NCI-H187 (cell line): ENCODE results near the gene SH3PXD2A.
"Not testable (repeated sequence)": the region's sequence is repeated elsewhere in the genome, so short reads cannot be mapped to it uniquely, and the experiment has no call there.

Experiments
- DNase-seq, 2 experiments: peaks; one replicate each; lab custom pipeline; 2025; lab: John Stamatoyannopoulos, UW

Gene SH3PXD2A

DNA sequence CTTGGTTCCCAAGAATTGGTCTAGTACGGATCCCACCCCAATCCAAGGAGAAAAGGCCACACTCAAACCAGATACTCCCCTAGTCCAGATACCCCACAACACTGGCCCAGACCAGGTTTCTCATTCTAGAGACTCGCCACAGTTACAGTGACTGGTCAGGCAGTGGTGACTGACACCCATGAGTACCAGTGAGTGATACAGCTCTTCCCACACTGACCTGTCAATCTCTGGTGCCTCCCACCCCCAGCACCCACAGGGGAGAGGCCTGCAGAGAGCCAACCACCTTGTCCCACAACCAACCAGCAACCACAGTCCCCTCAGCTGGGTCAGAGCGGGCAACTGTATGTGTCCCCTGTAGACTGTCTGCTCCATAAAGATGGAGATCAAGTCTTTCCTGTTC, 209.1 kb downstream of the SH3PXD2A start:
- no peak for DNase-seq

DNA sequence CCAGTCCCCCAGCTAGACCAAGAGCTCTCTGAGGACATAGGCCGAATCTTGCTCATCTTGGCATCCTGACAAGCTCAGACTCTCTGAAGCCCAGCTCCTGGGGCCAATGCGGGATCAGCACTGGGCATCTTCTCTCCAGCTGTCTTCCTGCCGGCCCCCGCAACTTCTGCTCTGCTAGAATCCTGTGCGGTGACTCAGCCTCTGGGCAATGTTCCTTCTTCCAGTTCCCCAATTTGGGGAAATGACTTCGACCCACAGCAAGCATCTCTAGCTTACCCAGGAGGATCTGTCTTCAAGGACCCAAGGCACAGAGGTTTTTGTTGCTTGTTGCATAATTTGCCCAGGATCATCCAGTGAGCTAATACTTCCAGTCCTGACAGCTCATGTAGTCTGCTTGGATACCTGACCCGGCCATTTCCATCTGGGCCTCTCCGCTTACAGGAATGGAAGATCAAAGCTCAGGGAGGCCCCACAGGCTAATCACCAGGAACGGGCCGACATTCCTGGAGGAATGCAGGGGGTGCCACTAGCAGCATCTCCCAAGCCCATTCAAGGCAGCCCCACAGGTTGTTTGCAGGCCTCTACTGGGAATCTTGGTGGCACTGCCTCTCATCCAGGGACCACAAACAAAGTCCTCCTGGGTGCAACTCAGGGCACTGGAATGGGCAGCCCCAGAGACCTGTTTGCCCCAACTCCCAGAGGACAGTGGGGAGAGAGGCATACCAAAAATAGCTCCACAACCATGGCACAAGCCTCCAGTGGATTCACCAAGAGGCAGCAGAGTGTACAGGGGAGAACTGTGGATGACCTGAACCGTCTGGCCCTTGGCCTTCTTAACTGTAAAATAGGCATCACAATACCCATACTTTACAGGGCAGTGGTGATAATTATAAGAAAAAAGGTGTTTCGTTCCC, 210.0 kb downstream of the SH3PXD2A start:
- DNase-seq, result no peak

DNA sequence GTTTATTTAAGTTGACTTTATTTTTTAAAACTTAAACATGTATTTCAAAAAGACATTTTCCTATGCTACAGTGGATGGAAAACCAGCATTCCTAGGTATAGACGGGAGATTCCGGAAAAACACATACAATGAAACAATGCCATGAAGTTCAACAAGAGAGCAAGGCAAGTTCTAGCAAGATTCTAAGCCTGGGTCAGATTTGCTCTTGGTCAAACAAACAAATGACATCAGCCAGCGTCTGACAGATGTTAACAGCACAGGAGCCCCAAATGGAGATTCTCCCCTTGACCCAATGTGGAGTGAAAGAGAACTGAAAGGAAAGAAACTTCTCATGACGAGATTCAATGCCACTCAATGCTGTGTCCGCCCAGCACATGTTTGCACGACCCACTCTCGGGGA, 212.0 kb downstream of the SH3PXD2A start:
- DNase-seq, result no peak

DNA sequence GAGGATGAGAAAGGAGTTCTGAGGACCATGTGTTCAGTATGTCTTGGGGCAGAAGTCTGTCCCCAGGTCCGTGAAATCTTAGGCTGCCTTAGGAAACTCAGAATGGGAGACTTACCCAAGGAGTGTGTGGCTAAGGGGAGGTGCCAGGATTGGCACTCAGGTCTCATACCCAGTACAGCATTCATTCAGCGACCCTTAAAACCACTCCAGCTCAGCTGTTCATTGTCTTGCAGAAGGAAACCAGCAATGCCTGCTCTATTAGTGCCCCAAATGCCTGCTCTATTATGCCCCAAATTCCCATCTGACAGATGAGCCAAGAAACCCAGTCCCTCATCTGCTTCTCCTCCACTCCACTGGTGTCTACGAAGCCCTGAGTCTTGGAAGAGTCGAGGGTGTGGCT, 214.1 kb downstream of the SH3PXD2A start:
- no peak for DNase-seq

DNA sequence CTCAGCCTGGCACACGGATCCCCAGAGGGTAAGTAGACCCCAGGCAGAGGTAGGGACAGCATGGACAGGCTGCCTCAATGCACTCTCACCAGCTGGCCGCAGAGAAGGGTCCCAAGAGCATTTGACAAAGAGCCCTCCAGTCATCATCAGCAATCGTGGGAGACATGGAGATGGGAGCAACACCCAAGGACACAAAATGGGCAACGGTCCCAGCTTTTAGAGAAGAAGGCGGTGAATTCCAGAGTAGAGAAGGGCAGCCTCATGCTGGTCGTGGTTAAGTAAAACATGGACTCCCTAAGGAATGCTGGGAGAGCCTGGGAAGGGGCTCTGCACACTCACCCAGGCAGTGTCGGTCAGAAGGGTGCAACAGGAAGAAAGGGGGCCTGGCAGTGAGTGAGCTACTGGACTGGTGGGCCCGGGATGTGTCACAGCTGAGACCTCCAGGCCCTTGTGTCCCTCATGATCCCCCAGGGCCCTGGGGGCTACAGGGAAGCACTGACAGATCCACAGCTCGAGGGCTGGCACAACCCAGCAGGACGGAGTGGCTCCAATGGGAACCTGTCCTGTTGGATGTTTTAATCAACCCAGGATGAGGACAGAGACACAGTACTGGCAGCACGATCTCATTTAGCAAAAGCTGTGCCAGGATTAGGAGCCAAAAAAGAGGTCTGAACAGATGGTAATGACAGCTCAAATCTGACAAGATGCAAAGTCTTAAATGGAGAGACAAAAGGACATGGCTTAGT, 214.8 kb downstream of the SH3PXD2A start:
- DNase-seq, result no peak

DNA sequence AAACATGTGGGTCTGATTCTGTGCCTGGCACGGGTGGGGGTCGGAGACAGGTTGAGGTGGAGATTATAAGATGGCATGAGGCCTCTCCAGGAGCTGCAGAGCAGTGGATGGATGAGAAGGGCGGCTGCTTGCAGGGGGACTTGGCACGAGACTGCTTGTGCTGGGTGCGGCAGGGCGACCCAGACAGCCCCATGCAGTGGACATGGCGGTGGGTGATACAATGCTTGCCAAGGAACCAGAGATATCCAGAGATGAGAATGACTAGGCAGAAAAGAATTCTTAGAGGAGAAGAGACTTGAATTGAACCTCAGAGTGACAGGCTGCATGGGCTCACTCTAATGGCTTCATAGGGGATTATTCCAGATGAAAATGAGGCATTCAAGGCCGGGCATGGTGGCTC, 216.4 kb downstream of the SH3PXD2A start:
- DNase-seq, result no peak

DNA sequence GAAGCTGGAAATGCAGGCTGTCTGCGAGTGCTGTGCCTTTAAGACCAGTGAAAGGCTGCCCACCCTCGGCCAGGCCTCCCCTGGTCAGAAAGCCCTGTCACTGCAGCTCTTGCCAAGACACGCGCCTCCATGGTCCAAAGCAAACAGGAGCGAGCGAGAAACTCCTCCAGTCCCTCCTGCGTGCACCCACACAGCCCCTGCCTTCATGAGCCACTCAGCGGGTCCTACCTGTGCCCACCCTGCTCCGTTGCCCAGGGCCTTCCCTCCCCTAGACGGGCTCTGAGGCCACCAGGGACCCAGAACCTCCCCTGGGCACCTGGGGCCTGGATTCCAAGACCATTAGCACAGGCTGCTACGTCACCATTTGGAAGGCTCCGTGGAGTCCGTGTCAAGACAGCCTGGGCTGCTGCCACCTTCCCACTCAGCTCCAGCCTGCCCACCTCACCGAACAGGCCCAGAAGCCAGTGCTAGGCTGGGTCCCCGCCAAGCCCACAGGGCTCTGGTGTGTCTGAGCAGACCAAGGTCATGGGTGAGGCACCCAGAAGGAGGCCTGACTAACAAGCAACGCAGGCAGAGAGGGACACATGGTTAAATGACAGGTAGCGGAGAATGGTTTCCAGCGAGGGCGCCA, 217.3 kb downstream of the SH3PXD2A start:
- no peak for DNase-seq

DNA sequence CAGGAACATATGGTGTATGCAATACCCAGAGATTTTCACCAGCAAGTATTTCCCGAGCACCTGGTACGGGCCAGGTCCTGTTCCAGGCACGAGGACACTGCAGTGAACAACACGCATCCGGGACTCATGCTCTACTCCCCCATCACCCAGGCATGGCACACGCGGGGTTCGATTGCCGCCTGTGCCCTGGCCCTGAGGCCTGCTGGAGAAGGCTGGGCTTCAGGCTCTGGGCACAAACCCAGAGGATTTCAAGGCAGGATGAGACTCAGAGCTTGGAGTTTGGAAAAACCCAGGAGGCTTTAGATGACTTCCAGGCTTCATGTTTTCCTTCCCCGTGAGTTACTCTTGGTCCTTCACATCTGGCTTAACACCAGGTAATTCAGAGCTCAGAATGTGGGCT, 218.4 kb downstream of the SH3PXD2A start:
- DNase-seq, result no peak

DNA sequence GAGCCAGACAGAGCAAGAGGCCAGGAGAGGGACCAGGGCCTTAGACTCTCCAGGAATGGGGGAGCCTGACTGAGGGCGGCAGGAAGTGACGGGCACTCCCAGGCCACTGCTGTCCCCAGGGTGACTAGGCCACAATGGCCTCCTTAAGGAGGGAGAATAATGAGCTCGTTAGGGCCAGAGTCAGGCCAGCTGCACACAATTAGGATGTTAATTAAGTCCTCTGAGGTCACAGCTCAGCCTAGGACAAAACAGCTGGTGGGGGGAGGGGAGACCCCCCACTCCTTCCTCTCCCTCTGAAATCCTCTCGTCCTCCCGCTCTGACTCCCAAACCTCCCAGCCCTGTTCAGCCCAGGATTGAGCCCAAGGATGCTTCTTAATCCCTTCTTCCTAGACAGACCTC, 218.9 kb downstream of the SH3PXD2A start:
- DNase-seq, result no peak

DNA sequence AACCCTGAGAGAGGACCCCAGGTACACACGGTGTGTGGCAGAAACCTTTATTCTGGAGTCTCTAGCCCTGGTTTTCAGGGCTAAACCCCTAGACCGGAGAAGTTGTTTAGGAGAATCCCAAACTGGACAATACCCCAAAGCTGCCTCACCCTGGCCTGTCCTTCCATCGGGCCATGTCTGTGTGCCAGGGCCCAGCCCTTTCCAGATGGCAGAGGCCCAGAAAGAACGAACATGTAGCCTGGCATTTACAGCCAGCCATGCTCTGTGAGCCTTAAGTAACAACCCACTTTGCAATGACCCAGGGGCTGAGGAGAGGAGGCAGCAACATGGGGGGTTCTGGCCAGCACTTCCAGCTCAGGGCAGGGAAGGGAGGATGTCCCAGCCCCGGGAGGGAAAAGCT, 219.8 kb downstream of the SH3PXD2A start:
- DNase-seq, result no peak

DNA sequence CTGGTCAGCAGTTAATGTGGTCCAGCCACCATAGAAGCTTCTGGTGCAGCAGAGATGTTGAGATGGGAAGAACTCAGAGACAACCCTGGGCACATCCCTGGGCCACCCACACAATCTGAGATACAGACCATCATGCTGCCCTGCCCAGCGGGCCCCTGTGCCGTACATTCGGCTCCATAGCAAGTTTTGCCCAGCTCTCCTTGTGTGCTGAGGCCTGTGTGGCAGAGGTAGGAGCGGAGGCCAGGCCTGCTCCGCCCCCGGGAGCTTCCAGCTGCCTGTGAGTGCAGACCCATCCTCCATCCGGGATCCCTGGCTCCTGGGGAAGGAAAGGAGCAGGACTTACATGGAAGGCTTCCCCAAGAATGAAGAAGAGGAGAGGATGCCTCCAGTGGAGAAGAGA, 221.5 kb downstream of the SH3PXD2A start:
- no peak for DNase-seq

DNA sequence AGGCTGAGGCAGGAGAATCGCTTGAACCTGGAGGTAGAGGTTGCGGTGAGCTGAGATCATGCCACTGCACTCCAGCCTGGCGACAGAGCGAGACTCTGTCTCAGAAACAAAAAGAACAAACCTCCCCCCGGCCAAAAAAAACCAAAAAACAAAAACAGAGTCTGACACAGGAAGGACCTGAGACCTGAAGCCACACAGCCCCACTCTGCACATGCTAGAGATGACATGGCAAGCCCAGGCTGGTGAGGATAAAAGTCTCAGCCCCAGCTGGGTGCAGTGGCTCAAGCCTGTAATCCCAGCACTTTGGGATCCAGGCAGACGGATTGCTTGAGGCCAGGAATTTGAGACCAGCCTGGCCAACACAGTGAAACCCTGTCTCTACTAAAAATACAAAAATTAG, 222.5 kb downstream of the SH3PXD2A start:
- not testable (repeated sequence) for DNase-seq

DNA sequence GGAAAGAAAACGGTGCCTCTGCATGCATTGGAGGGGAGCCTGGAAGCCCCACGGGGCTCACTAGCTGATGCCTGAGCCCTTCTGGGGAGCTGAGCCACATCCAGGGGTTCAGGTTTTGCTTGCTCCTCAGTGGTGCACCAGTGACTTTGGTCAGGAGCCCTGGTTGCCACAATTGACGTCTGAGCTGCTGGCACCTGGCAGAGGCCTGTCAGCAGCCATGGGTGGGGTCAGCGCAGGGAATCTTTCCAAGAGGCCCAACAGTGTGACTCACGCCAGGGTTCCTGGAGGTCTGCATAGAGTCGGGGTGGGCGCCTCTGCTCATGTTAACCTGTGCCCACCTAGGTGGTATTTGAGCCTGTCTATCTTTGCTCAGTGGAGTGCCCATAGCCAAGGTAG, 223.1 kb downstream of the SH3PXD2A start:
- DNase-seq, result no peak

DNA sequence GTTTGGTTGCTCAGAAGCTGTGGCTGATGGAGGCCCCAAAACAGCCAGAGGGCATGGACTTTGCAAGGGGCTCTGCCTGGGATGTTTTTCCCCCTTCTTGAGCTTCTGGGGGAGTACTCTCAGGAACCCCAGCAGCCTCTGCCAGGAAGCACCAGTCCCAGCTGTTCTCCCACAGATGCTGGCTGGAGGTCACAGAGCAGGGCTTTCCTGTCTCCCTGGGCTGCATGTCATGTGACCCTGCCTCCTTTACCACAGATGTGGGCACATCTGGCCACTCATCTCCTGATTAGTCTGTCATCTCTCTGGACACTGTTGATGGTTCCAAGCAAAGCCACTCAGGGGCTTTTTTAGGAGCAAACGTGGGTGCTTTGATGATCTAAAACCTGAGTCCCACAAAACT, 225.2 kb downstream of the SH3PXD2A start:
- no peak for DNase-seq

DNA sequence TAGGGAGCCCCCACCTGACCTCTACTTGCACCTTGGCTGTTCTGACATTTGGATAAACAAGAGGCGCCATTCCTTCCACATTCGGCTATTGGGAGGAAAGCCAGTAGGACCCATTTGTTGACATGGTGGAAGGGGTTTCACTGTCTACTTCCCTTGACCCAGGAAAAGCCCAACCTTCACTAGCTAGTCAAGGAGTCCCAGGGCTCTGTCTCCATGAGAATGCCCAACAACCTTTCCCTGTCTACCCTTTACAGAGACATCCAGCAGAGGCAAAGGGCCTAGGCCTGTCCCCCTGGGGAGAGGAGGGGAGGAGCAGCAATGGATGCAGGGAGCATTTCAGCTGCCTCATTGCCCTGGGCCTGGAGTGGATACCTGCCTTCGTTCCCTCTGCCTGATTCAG, 225.8 kb downstream of the SH3PXD2A start:
- no peak for DNase-seq

DNA sequence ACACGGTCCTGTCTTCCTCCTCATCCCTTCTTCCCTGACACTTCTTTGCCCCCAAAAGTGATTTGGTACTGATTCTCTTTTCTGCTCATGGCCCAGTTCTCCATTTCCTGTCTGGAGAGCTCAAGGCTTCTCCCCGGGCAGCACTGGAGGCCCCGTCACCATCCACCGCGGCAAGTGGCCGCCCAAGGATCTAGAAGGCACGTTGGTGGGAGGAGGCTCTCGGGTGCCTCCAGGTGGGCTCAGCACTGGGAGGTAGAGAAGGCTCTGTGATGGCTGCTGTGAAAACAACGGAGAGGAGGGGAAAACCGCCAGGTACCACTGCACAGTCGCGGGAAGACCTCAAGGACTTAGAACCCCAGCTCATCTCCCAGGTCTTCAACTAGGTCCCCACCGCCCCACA, 227.5 kb downstream of the SH3PXD2A start:
- no peak for DNase-seq

DNA sequence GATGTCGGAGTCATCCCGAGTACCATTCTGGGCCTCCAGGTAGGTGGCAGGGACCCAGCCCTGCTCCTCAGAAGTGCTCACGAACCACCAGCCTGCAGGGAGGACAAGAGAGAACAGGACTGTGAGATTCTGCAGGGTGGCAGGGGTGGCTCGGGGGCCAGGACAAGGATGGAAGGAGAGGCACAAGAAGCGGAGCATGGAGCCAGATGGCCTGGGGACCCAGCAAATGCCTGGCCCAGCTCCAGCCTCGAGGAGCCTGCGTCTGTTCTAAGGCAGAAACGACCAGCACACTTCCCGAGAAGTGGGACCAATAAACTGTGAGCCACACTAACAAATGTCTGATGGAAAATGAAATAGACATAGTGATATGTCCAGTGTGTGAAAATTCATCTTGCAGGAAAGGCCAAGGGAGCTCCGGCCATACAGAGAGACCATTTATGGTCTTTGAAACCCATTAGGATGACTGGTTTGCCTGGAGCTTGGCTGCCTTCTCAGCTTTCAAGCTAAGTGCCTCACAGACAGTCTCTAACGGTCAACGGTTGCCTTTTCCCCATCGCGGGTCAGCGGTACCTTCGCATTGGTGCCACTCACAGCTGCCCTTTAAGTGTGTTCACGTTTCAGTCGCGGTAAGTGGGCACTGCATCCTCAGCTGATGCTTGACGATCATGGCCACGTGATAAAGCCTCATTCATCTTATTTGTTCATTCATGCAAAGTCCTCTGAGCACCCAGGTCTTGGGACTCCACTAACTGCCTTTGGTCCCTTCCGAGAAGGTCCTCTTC, 228.1 kb downstream of the SH3PXD2A start:
- DNase-seq, result no peak

DNA sequence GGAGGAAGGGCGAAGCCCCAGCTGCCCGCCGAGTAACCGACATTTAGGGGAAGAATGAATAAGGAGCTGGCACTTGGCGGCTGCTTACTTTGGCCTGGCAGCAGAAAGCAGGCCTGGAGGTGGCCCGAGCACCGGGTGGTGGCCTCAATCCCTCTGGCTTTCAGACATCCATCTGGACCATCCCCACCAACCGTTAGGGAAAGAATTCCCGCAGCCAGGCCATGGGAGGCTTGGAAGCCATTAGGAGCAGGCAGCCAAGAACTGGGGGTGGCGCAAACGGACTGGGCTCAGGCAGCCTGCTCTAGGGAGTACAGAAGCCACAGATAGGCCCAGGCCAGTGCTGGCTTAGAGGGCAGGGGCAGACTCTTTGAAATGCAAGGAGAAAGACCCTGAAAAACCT, 229.2 kb downstream of the SH3PXD2A start:
- DNase-seq, result no peak

DNA sequence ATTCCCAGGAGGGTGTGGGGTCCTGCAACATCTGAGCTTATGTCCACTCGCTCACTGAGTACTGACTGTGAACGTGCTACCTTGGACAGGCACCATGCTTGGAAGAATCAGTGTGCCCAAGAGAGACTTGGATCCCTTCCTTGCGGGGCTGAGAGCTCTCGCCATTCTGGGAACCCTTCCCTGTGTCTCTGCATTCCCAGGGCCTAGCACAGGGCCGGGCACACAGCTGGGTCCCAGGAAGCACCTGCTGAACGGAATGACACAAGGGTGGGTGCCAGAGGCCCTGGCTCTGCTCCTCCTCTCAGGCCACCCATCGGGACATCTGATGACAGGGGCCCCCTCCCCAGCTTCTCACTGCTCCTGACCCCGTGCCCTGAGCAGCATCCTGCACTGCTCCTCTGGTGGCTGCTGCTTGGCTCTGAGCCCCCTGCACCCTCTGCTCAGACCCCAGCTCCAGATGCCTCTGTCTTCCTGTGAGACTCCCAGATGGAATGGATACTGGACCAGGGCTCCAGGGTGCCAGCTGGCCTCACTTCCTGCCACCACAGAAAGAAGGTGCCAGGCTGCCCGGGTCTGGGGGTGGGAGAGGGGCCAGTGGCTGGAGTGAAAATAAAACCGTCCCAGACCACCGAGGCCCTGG, 232.3 kb downstream of the SH3PXD2A start:
- DNase-seq, result no peak

DNA sequence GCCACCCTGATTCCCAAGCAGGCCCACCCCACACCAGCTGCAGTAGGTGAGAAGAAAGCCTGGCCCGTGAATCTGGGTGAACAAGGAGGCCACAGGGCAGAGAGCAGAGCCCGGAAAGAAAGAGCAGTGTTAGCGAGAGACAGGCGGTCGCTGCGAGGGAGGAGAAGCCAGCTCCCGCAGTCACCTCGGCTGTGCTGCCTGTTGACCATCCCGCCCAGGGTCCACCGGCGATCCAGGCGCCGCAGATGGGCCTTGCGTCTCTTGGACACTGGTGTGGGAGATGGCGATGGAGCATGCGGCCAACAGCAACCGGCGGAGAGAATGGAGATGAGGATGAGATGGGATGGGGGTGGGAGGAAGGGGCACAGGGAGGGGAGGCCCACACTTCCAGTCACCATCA, 233.1 kb downstream of the SH3PXD2A start:
- DNase-seq, result no peak

DNA sequence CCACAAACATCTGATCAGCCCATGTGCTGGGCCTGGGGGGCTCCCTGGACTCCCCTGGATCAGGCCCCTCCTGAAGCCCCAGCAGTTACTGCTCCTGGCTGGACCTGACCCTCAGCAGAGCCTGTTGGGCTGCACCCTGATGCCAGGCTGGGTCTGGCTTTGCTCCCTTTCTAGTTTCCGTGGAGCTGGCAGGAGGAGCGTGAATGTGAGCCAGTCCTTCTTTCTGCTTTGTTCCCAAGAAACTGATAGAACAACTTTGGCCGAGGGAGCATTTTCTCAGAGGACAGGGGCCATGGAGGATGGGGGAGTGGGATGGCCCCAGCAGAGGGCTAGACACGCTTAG, 233.6 kb downstream of the SH3PXD2A start:
- DNase-seq, result no peak
